B cell (primary cell): ENCODE data around the gene UNC5B. TPM values are rescaled to one million over a fixed set of nuclear protein-coding genes. Genes with fewer than 3 reads are reported as not detected.

Experiments used
- ATAC-seq: fragments of 200-7000 bp; cut with Tn5 transposase; one replicate; pipeline ENCODE4 v1.10.0; 2021; ENCODE audit warnings: low read depth, mild to moderate bottlenecking, moderate number of reproducible peaks, moderate library complexity
- CTCF ChIA-PET: fragments of 350-600 bp; sonication (Branson Sonifier 250); formaldehyde crosslinking; loops from one replicate; lab custom pipeline; 2021; ENCODE audit warnings: antibody characterized with exemption, inconsistent platforms; lab: Charles Lee
- POLR2A ChIA-PET: fragments of 350-600 bp; sonication (Branson Sonifier 250); formaldehyde crosslinking; loops from one replicate; lab custom pipeline; 2021; ENCODE audit warnings: antibody characterized with exemption; lab: Charles Lee
- DNase-seq: peaks from one replicate; pipeline ENCODE4 v3.0.0; 2013
- H2AFZ ChIP-seq: 2 replicates; pipeline ENCODE4 v1.6.1; 2012; ENCODE audit warnings: mild to moderate bottlenecking, low read depth, low read length; ENCODE audit not compliant: insufficient read depth, poor library complexity, severe bottlenecking
- H3K27ac ChIP-seq, 2 donors: 1 replicate in 1 of 2; 2 replicates in 1 of 2; pipeline ENCODE4 v1.5.1; 2012 to 2013; ENCODE audit warnings: low read length in 2 of 2, mild to moderate bottlenecking in 2 of 2, moderate library complexity in 1 of 2
- H3K27me3 ChIP-seq, 4 experiments: fragments of 200-600 bp in 1 of 4; sonication (generic) in 1 of 4; replicated peaks in 1 of 4; 1 replicate in 2 of 4; 2 replicates in 2 of 4; pipeline versions ENCODE4 v1.6.1 to v1.7.0; 2013 to 2016; ENCODE audit warnings: low read length in 3 of 4, mild to moderate bottlenecking in 2 of 4, mixed read lengths in 1 of 4, moderate library complexity in 1 of 4; ENCODE audit not compliant: insufficient read depth in 4 of 4, control insufficient read depth in 3 of 4; ENCODE audit errors: control extremely low read depth in 1 of 4
- H3K36me3 ChIP-seq, 2 experiments: replicated peaks in 1 of 2; 1 replicate in 1 of 2; 2 replicates in 1 of 2; pipeline versions ENCODE4 v1.6.1 to v1.7.1; 2013; ENCODE audit warnings: low read length in 1 of 2; ENCODE audit not compliant: insufficient read depth in 2 of 2, control insufficient read depth in 1 of 2; ENCODE audit errors: control extremely low read depth in 1 of 2, extremely low read depth in 1 of 2
- H3K4me1 ChIP-seq, 2 donors: fragments of 200-600 bp in 1 of 2; sonication (generic) in 1 of 2; 1 replicate in 1 of 2; 2 replicates in 1 of 2; pipeline versions ENCODE4 v1.5.1 to v1.6.1; 2013 to 2017; ENCODE audit warnings: low read length in 2 of 2; ENCODE audit not compliant: control insufficient read depth in 2 of 2, insufficient read depth in 2 of 2
- H3K4me2 ChIP-seq: replicated peaks from 2 replicates; pipeline ENCODE3; 2012; ENCODE audit warnings: mild to moderate bottlenecking, low read depth, low read length; ENCODE audit not compliant: poor library complexity, severe bottlenecking
- H3K4me3 ChIP-seq, 5 experiments: fragments of 200-600 bp in 1 of 5; sonication (generic) in 1 of 5; 1 replicate in 3 of 5; 2 replicates in 2 of 5; pipeline versions ENCODE4 v1.5.1 to v1.7.0; 2011 to 2016; ENCODE audit warnings: low read length in 4 of 5, mild to moderate bottlenecking in 4 of 5, low read depth in 2 of 5, control low read depth in 1 of 5, moderate library complexity in 1 of 5; ENCODE audit not compliant: insufficient read depth in 1 of 5; ENCODE audit errors: control extremely low read depth in 1 of 5, extremely low read depth in 1 of 5
- H3K79me2 ChIP-seq: fragments of 200-600 bp; sonication (generic); one replicate; pipeline ENCODE4 v1.6.0; 2016; ENCODE audit warnings: low read length; ENCODE audit not compliant: control insufficient read depth, insufficient read depth
- H3K9ac ChIP-seq: fragments of 200-600 bp; sonication (generic); 2 replicates; pipeline ENCODE4 v1.6.1; 2017; ENCODE audit warnings: mild to moderate bottlenecking, low read length, moderate library complexity
- H3K9me3 ChIP-seq, 3 donors: one replicate each; pipeline versions ENCODE4 v1.6.1 to v1.7.1; 2013; ENCODE audit warnings: low read length in 2 of 3; ENCODE audit not compliant: control insufficient read depth in 2 of 3, insufficient read depth in 1 of 3; ENCODE audit errors: control extremely low read depth in 1 of 3
- H4K20me1 ChIP-seq: 2 replicates; pipeline ENCODE4 v1.6.0; 2012; ENCODE audit warnings: mild to moderate bottlenecking, low read length; ENCODE audit not compliant: insufficient read depth, control insufficient read depth, poor library complexity, severe bottlenecking
- H3K27ac Mint-ChIP-seq: one replicate; pipeline ENCODE4 v1.8.0; 2021; ENCODE audit warnings: mixed read lengths
- H3K27me3 Mint-ChIP-seq: one replicate; pipeline ENCODE4 v1.8.0; 2021; ENCODE audit warnings: mixed read lengths
- H3K4me1 Mint-ChIP-seq: one replicate; pipeline ENCODE4 v1.8.0; 2021; ENCODE audit warnings: mixed read lengths
- H3K4me3 Mint-ChIP-seq: one replicate; pipeline ENCODE4 v1.8.0; 2021; ENCODE audit warnings: mixed read lengths
- H3K9me3 Mint-ChIP-seq: one replicate; pipeline ENCODE4 v1.8.0; 2022; ENCODE audit warnings: mixed read lengths; ENCODE audit not compliant: insufficient read depth
- EZH2 ChIP-seq: IDR thresholded peaks from 2 replicates; pipeline ENCODE4 v1.6.1; 2012; ENCODE audit warnings: borderline replicate concordance, low read depth, mild to moderate bottlenecking, moderate library complexity, low read length; ENCODE audit not compliant: insufficient read depth, poor library complexity, severe bottlenecking
- WGBS: methylation state at CpG from one replicate; pipeline ENCODE4 v1.1.5; 2013; ENCODE audit warnings: missing lambda C conversion rate; ENCODE audit not compliant: insufficient coverage; 5-methylcytosine and 5-hydroxymethylcytosine counted together
- intact Hi-C: fragments of 100-400 bp; cut with micrococcal nuclease; formaldehyde crosslinking; loops from one replicate; pipeline ENCODE4 v1.10.0; 2022
- polyA plus RNA-seq: library from polyadenylated mRNA; depleted of rRNA; stranded (reverse); fragments of >200 nt; gene quantifications from 2 replicates; pipeline ENCODE4 v1.2.3, GENCODE V29; 2012
- total RNA-seq, 2 donors: library from RNA; stranded (reverse); fragments of 120-200 nt in 1 of 2; gene quantifications; 1 replicate in 1 of 2; 2 replicates in 1 of 2; pipeline versions ENCODE4 v1.2.3 to v1.2.4, GENCODE V29; 2013 to 2022
- TF ChIP-seq, protein P1 (sequence below): fragments of 200-600 bp; IDR thresholded peaks from one replicate; pipeline ENCODE4 v1.8.0; 2022; ENCODE audit warnings: antibody characterized with exemption, mild to moderate bottlenecking

The UNC5B gene
- total and polyA plus RNA-seq, 2 donors (not counting 1 experiment from before 2014, with no cell fraction given) = not detected

DNA sequence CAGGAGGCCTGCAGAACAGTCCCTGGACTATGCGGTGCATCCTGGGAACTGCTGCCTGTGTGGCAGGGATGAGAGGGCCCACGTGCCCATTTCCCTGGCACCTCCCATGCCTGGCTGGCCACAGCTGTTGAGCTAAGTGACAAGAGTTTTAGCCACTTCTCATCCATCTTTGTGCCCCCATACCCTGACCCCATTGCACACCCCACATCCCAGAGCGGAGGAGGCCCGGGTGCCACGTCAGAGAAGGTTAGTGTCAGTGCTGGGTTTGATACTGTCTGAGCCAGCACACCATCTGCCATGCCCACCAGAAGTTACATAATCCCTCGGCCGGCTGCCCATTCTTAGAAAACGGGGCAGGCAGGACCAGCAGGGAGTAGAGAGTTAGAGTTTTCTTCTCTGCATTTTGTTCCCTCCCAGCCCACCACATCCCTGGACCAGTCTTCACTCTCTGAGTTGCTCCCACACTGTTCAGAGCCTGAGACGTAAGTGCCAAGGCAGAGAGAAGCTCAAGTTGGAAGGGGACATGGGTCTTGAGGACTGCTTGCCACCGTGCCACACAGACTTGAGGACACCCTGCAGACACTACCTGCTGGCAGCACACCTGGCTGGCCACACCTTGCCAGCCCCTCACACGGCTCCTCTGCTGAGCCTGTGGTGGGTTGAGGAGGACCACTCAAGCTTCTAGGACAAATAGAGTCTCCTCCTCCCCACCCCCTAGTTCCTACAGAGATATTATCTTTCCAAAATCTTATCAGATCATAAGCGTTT is 13.1 kb downstream of the UNC5B start:
- no peaks in the 10 kb centered on the region for H3K9me3 ChIP-seq
- H2AFZ ChIP-seq = no peak overlapping the region
- H4K20me1 ChIP-seq = no peaks in the 10 kb centered on the region
- DNase-seq (no peak), ATAC-seq (no peak)
- POLR2A ChIA-PET = no interaction called here
- no peaks in the 10 kb centered on the region for H3K36me3 ChIP-seq
- CTCF ChIA-PET = interaction anchor here (0.7 kb wide), 1 partner anchor 8 kb away, joined by 3 read pairs; no protein-coding TSS in a partner anchor
- H3K4me2 ChIP-seq = no peak overlapping the region
- H3K27me3 ChIP-seq = peaks cover 0 to 6% (median 0%) of the 10 kb centered on the region in 4 experiments
- no peak overlapping the region for H3K27ac ChIP-seq
- H3K27ac Mint-ChIP-seq = no peak overlapping the region
- H3K27me3 Mint-ChIP-seq = peaks cover 42% of the 10 kb centered on the region
- no peak overlapping the region for H3K4me3 Mint-ChIP-seq
- 80% methylated on average over 3 of the region's 12 CpGs for WGBS
- H3K4me1 Mint-ChIP-seq = no peaks in the 10 kb centered on the region
- no peaks in the 10 kb centered on the region for H3K4me1 ChIP-seq
- H3K4me3 ChIP-seq = no peak overlapping the region
- no peaks in the 10 kb centered on the region for H3K79me2 ChIP-seq
- no peaks in the 10 kb centered on the region for H3K9me3 Mint-ChIP-seq
- H3K9ac ChIP-seq = no peak overlapping the region
- intact Hi-C loops = no loop called here
- TF ChIP-seq, protein P1, sequence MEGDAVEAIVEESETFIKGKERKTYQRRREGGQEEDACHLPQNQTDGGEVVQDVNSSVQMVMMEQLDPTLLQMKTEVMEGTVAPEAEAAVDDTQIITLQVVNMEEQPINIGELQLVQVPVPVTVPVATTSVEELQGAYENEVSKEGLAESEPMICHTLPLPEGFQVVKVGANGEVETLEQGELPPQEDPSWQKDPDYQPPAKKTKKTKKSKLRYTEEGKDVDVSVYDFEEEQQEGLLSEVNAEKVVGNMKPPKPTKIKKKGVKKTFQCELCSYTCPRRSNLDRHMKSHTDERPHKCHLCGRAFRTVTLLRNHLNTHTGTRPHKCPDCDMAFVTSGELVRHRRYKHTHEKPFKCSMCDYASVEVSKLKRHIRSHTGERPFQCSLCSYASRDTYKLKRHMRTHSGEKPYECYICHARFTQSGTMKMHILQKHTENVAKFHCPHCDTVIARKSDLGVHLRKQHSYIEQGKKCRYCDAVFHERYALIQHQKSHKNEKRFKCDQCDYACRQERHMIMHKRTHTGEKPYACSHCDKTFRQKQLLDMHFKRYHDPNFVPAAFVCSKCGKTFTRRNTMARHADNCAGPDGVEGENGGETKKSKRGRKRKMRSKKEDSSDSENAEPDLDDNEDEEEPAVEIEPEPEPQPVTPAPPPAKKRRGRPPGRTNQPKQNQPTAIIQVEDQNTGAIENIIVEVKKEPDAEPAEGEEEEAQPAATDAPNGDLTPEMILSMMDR = no peak
- TF ChIP-seq EZH2 = no peak
